Activated CD8-positive, alpha-beta memory T cell treated with anti-CD3 and anti-CD28 coated beads, Interleukin-2, amount 50 U/mL, for 24 hours (primary cell): ENCODE results near the gene CNGB1.
A peak's percentile ranks its signal among the peaks of the same experiment; 100 is the strongest.
"Not testable (repeated sequence)": the region's sequence is repeated elsewhere in the genome, so short reads cannot be mapped to it uniquely, and the experiment has no call there.

Source experiments
- DNase-seq: peaks from one replicate; pipeline ENCODE4 v3.0.0-alpha.2; 2020; ENCODE audit errors: extremely low read depth

The CNGB1 gene

GRCh38 chr16:57997176-57997527 lies 26.2 kb upstream of the CNGB1 start:
- DNase-seq, result no peak

GRCh38 chr16:57996406-57997175 lies 25.7 kb upstream of the CNGB1 start:
- no peak for DNase-seq

GRCh38 chr16:57995721-57996405 lies 24.9 kb upstream of the CNGB1 start:
- no peak for DNase-seq

- DNase-seq, result no peak
Measured at GRCh38 chr16:57994778-57995177, 23.9 kb upstream of the CNGB1 start.

GRCh38 chr16:57994361-57994760 lies 23.4 kb upstream of the CNGB1 start:
- no peak for DNase-seq

GRCh38 chr16:57993897-57994296 lies 23.0 kb upstream of the CNGB1 start:
- DNase-seq, result no peak

- DNase-seq, result no peak
Measured at GRCh38 chr16:57993438-57993837, 22.5 kb upstream of the CNGB1 start.

- no peak for DNase-seq
Measured at GRCh38 chr16:57992084-57992483, 21.2 kb upstream of the CNGB1 start.

- DNase-seq, result no peak
Measured at GRCh38 chr16:57991551-57992059, 20.7 kb upstream of the CNGB1 start.

- DNase-seq, result no peak
Measured at GRCh38 chr16:57988929-57989328, 18.0 kb upstream of the CNGB1 start.

GRCh38 chr16:57987441-57988177 lies 16.7 kb upstream of the CNGB1 start:
- no peak for DNase-seq

- no peak for DNase-seq
Measured at GRCh38 chr16:57986196-57986595, 15.3 kb upstream of the CNGB1 start.

GRCh38 chr16:57985204-57986181 lies 14.6 kb upstream of the CNGB1 start:
- DNase-seq, result no peak

- peak; percentile 74 for DNase-seq
Measured at GRCh38 chr16:57984443-57985203, 13.7 kb upstream of the CNGB1 start.

GRCh38 chr16:57982385-57982784 lies 11.5 kb upstream of the CNGB1 start:
- no peak for DNase-seq

- DNase-seq, result no peak
Measured at GRCh38 chr16:57981636-57982035, 10.7 kb upstream of the CNGB1 start.

- DNase-seq, result no peak
Measured at GRCh38 chr16:57979006-57979585, 8.2 kb upstream of the CNGB1 start.

- not testable (repeated sequence) for DNase-seq
Measured at GRCh38 chr16:57978070-57978465, 7.1 kb upstream of the CNGB1 start.

GRCh38 chr16:57977418-57978069 lies 6.6 kb upstream of the CNGB1 start:
- DNase-seq, result no peak

GRCh38 chr16:57976331-57976796 lies 5.4 kb upstream of the CNGB1 start:
- DNase-seq, result no peak
